K562 (cell line): ENCODE data around the gene MAU2. TPM values are rescaled to one million over a fixed set of nuclear protein-coding genes. Genes with fewer than 3 reads are reported as not detected.

ENCODE experiments used
- BACH1 ChIP-seq: fragments of 200-800 bp; sonication (Bioruptor generic); IDR thresholded peaks from 2 replicates; pipeline ENCODE4 v1.6.1; 2016; ENCODE audit warnings: missing genetic modification characterization, missing compliant biosample characterization
- ESRRB ChIP-seq: fragments of 250-450 bp; sonication (Bioruptor Pico); IDR thresholded peaks from 2 replicates; pipeline ENCODE4 v1.5.0; 2020; ENCODE audit warnings: mild to moderate bottlenecking, moderate library complexity, borderline replicate concordance
- FOXK1 ChIP-seq: sonication (generic); formaldehyde crosslinking; IDR thresholded peaks from 2 replicates; pipeline ENCODE4 v1.8.0; 2022; ENCODE audit warnings: missing genetic modification reagents, mild to moderate bottlenecking, borderline replicate concordance
- MAFF ChIP-seq: IDR thresholded peaks from 2 replicates; pipeline ENCODE4 v1.6.1; 2012; ENCODE audit warnings: low read length, improper control_type of control experiment
- MTA2 ChIP-seq: fragments of 450-650 bp; IDR thresholded peaks from 2 replicates; pipeline ENCODE4 v1.6.1; 2016; ENCODE audit warnings: low read depth
- MTA3 ChIP-seq: fragments of 450-650 bp; formaldehyde crosslinking; IDR thresholded peaks from 2 replicates; pipeline ENCODE4 v1.6.1; 2017; ENCODE audit warnings: mild to moderate bottlenecking, borderline replicate concordance
- NFXL1 ChIP-seq: fragments of 450-650 bp; formaldehyde crosslinking; IDR thresholded peaks from 2 replicates; pipeline ENCODE4 v1.4.0; 2021; ENCODE audit warnings: mild to moderate bottlenecking
- NR0B1 ChIP-seq: fragments of 450-650 bp; IDR thresholded peaks from one replicate; pipeline ENCODE4 v1.6.1; 2018; ENCODE audit warnings: mild to moderate bottlenecking, moderate library complexity; ENCODE audit not compliant: partially characterized antibody
- NR2C2 ChIP-seq, 2 experiments: fragments of 200-800 bp in 1 of 2; sonication (Bioruptor generic) in 1 of 2; sonication (generic) in 1 of 2; formaldehyde crosslinking in 1 of 2; IDR thresholded peaks; 2 replicates each; pipeline versions ENCODE4 v1.6.1 to v1.8.0; 2016 to 2022; ENCODE audit warnings: mild to moderate bottlenecking in 1 of 2, missing compliant biosample characterization in 1 of 2, missing genetic modification characterization in 1 of 2, missing genetic modification reagents in 1 of 2
- NR3C1 ChIP-seq: sonication (generic); formaldehyde crosslinking; IDR thresholded peaks from 2 replicates; pipeline ENCODE4 v1.8.1; 2022; ENCODE audit warnings: missing genetic modification reagents
- POLR2A ChIP-seq: fragments of 450-650 bp; conservative IDR thresholded peaks from 2 replicates; pipeline ENCODE4 v1.6.1; 2016
- RB1 ChIP-seq: fragments of 450-650 bp; IDR thresholded peaks from 2 replicates; pipeline ENCODE4 v1.6.1; 2017; ENCODE audit warnings: low read depth, mild to moderate bottlenecking
- SAFB2 ChIP-seq: fragments of 200-400 bp; formaldehyde crosslinking; IDR thresholded peaks from 2 replicates; pipeline ENCODE4 v1.6.1; 2018; ENCODE audit warnings: borderline replicate concordance, low read length, low read depth, moderate library complexity; ENCODE audit not compliant: severe bottlenecking
- SIN3B ChIP-seq: fragments of 450-650 bp; IDR thresholded peaks from 2 replicates; pipeline ENCODE4 v1.6.1; 2017; ENCODE audit warnings: low read depth, mild to moderate bottlenecking, moderate library complexity
- SMARCE1 ChIP-seq: fragments of 450-650 bp; IDR thresholded peaks from 2 replicates; pipeline ENCODE4 v1.7.1; 2016; ENCODE audit warnings: mild to moderate bottlenecking
- SNIP1 ChIP-seq: fragments of 450-650 bp; IDR thresholded peaks from 2 replicates; pipeline ENCODE4 v1.7.1; 2017; ENCODE audit warnings: low read depth, mild to moderate bottlenecking
- TCF7L2 ChIP-seq: fragments of 150-350 bp; IDR thresholded peaks from 2 replicates; pipeline ENCODE4 v1.6.1; 2016; ENCODE audit warnings: low read depth, mild to moderate bottlenecking, low read length, moderate library complexity
- TCFL5 ChIP-seq: fragments of 250-450 bp; sonication (Bioruptor Pico); conservative IDR thresholded peaks from 2 replicates; pipeline ENCODE4 v1.6.1; 2021; ENCODE audit warnings: mild to moderate bottlenecking, moderate library complexity, matching md5 sums
- TEAD2 ChIP-seq: fragments of 450-650 bp; IDR thresholded peaks from 2 replicates; pipeline ENCODE4 v1.6.1; 2016; ENCODE audit warnings: missing genetic modification characterization, control low read depth, missing compliant biosample characterization
- U2AF2 ChIP-seq: fragments of 200-400 bp; formaldehyde crosslinking; optimal IDR thresholded peaks from 2 replicates; pipeline ENCODE3; 2017; ENCODE audit warnings: low read depth, mild to moderate bottlenecking, low read length
- ZMIZ1 ChIP-seq, 2 experiments: fragments of 150-350 bp in 1 of 2; IDR thresholded peaks; 2 replicates each; pipeline ENCODE4 v1.6.1; 2012 to 2016; ENCODE audit warnings: low read depth in 2 of 2, low read length in 2 of 2, mild to moderate bottlenecking in 1 of 2, moderate library complexity in 1 of 2
- ZNF253 ChIP-seq: fragments of 250-450 bp; sonication (Bioruptor Pico); conservative IDR thresholded peaks from 2 replicates; pipeline ENCODE4 v1.6.1; 2021; ENCODE audit warnings: mild to moderate bottlenecking
- ZNF282 ChIP-seq: sonication (generic); formaldehyde crosslinking; IDR thresholded peaks from 2 replicates; pipeline ENCODE4 v1.8.1; 2023; ENCODE audit warnings: missing genetic modification reagents
- ZNF785 ChIP-seq: fragments of 250-450 bp; sonication (Bioruptor Pico); IDR thresholded peaks from 2 replicates; pipeline ENCODE4 v1.4.0; 2020; ENCODE audit warnings: mild to moderate bottlenecking
- polyA plus RNA-seq, 8 experiments: library from polyadenylated mRNA; depleted of rRNA in 4 of 8; stranded (reverse) in 5 of 8; unstranded in 3 of 8; fragments of >200 nt; fragmentation: Nextera tagmentation in 2 of 8; fragmentation: Illumina TruSeq in 1 of 8; extraction: Ambion mirVana in 2 of 8; extraction: Trizol in 1 of 8; gene quantifications; 2 replicates each; pipeline versions ENCODE4 v1.2.1 to v1.2.3, GENCODE V29; 2011 to 2014; ENCODE audit warnings: inconsistent platforms in 1 of 8, missing spikeins in 1 of 8
- total RNA-seq, 7 experiments: library from RNA; depleted of rRNA in 6 of 7; stranded (reverse); fragments of >200 nt in 6 of 7; fragmentation: Illumina TruSeq in 2 of 7; extraction: Trizol in 2 of 7; gene quantifications; 2 replicates each; pipeline versions ENCODE4 v1.2.1 to v1.2.3, GENCODE V29; 2011 to 2021; ENCODE audit warnings: low replicate concordance in 1 of 7

The MAU2 gene
- total and polyA plus RNA-seq, 9 of the 15 experiments (the other 6 are each of a cell fraction or from before 2014, with no cell fraction given), result 1.2 to 48.1 (median 19.4) TPM

GRCh38 chr19:19320361-19321140, at the start of gene MAU2, which contains the start of gene SUGP1 (continued):
- TF ChIP-seq ZNF253 (CRISPR knock-in tag) (no peak), SNIP1 (no peak), ZNF785 (no peak), NR0B1 (no peak), BACH1 (peak; percentile 72; the same call in 1 of the 2 replicates), U2AF2 (no peak), SIN3B (peak; percentile 84), ZNF282 (CRISPR knock-in tag) (peak; percentile 93; the same call in 1 of the 2 replicates), MTA3 (peak; percentile 99), NFXL1 (CRISPR knock-in tag) (no peak), MTA2 (no peak), MAFF (peak; percentile 66; the same call in 1 of the 2 replicates), RB1 (peak; percentile 92), NR2C2 (CRISPR knock-in tag; IDR thresholded peaks at IDR 0.05) (no peak), NR2C2 (tag; IDR thresholded peaks at IDR 0.05) (peak; percentile 80), ZMIZ1 (IDR thresholded peaks at IDR 0.05; ENCODE audit: low read depth in 2 of 2, low read length in 2 of 2) (peak in 1 of 2 experiments; percentile 65; a peak in 2 of 4 replicates), TEAD2 (tag) (no peak), TCF7L2 (0 out of 2 replicates have a peak, but pooled peaks have one; percentile 23), POLR2A (peak; percentile 84), FOXK1 (CRISPR knock-in tag) (peak; percentile 16), SAFB2 (no peak), SMARCE1 (no peak), NR3C1 (CRISPR knock-in tag) (0 out of 2 replicates have a peak, but pooled peaks have one; percentile 55), TCFL5 (CRISPR knock-in tag) (no peak), ESRRB (CRISPR knock-in tag) (no peak)
